ENCODE measurements around the gene OR11H7. TPM values are rescaled to one million over a fixed set of nuclear protein-coding genes. Genes with fewer than 3 reads are reported as not detected.
"Not testable (repeated sequence)": the region's sequence is repeated elsewhere in the genome, so short reads cannot be mapped to it uniquely, and the experiment has no call there.

OR11H7 gene
- total RNA-seq: not detected

DNA sequence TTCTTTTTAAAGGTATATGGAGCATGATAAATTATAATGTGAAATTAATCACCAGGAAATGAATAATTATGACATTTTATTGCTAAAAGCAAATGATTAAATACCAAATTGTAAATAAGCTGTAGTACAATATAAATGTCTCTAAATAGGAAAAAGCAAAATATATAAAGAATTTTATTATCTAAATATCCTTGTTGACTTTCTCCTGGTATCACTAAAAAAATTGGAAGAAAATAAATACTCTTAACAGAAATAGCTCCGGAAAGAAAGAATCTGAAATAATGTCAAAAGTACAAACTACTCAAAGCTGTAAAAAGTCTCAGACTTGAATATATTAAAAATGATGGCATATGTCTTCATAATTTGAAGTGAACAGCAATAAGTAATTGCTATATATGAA, at the start of gene OR11H7:
Gene OR11H7, plus strand, starts transcription at position 301 of the 400 bp plus-strand sequence.
- DNase-seq (ENCODE audit: low spot score): no peak

DNA sequence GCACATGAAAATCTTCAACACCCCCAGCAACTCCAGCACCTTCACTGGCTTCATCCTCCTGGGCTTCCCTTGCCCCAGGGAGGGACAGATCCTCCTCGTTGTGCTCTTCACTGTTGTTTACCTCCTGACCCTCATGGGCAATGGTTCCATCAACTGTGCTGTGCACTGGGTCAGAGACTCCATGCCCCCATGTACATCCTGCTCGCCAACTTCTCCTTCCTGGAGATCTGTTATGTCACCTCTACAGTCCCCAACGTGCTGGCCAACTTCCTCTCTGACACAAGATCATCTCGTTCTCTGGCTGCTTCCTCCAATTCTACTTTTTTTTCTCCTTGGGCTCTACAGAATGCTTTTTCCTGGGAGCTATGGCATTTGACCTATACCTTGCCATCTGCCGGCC, 49.6 kb upstream of the OR11H7 start:
- DNase-seq (ENCODE audit: low spot score): no peak

DNA sequence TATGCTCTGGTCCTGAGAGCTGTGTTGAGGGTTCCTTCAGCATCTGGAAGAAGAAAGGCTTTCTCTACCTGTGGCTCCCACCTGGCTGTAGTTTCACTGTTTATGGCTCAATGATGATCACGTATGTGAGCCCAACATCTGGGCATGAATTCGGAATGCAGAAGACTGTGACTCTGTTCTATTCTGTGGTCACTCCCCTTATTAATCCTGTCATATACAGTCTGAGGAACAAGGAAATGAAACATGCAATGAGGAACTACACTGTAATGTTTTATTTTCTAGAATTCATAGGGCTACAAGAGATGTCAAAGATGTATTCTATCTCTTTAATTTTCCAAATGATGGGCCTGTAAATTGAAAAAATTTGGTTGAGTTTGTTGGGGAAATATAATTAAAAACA, 48.9 kb upstream of the OR11H7 start:
- DNase-seq (ENCODE audit: low spot score): no peak

DNA sequence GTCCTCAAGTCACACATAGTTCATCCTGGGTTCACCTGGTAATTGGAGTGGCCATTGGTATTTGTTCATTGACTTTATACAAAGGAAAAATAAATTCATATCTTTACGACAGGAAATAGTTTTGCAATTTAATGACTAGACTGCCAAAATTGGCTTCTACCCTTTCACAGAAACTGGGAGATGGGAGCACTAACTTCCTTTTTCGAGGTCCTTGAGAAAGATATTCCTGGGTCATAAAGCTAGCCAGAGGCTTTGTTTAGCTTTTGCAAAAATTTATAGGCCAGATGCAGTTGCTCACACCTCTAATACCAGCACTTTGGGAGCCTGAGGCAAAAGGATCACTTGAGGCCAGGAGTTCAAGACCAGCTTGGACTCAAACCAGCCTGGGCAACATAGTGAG, 48.3 kb upstream of the OR11H7 start:
- no peak for DNase-seq (ENCODE audit: low spot score)

DNA sequence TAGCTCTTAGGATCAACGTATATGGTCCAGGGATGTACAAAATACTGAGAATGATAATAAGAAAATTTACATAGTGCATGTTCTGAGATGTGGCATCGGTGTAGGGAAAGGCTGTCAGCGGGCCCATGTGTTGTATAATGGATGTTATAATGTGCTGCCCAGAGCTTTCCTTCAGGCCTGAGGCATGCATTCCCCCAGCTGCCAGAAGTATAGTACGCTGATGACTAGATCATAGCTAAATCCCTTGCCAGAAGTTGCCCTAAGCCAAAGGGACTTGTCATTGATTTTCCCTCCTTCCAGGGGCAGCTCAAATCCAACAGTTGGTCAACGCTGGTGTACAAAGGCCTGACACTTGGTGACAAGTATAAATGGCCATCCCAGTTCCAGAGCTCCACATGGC, 44.6 kb upstream of the OR11H7 start:
- no peak for DNase-seq (ENCODE audit: low spot score)

DNA sequence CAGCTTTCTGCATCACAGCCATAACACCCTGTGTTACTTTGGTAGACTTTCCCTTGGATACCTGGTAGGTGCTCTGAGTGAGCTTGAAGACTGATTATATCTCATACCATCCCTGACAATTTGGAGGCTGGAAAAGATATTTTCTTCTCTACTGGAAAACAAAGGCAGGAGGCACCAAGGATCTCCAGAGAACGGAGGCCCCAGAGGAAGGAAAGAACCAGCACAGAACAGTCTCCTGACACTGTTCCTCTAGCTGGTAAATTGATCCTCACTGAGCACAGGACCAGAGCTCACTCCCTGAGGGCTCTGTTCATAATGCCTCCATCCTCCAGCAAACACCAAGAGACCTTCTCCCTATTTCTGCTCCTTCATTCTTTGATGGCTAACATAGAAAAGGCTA, 38.2 kb upstream of the OR11H7 start, which contains the start of gene OR11G2:
Gene OR11G2, plus strand, starts transcription at position 301 of the 400 bp plus-strand sequence. CDS start 6,542 bp downstream, outside the sequence.
- DNase-seq (ENCODE audit: low spot score): no peak

DNA sequence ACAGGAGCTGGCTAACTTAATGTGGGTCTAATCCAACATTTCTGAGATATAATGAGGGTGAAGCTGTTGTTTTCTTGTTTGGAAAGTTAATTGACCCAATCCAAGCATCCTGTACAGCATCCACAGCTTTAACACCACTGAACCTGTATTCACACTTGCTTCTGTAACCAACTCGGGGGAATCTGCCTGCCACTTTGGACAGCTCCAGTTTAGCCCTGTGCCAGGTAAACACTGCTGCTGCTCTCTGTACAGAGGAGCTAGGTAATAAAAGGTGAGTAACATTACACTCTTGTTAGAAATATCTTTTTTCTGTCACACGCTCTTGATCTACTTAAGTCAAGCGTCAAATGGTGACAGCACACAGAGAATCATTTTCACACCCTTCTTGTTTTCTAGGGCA, 37.4 kb upstream of the OR11H7 start:
- no peak for DNase-seq (ENCODE audit: low spot score)

DNA sequence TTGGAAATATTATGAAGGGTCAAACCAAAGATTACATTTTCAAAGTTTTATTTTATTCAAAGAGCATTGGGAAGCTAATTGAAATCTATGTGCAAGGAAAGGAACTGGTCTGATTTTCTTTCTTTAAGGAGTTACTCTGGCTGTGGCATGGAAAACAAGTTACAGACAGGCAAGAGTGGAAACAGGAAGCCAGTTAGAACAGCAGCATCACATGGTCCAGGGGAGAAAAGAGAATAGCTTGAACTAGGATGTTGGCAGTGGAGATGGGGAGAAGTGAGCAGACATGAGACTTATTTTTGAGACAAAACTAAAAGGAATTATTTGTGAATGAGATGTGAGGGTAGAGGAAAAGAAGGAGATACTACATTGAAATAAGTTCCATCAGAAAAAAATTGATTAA, 34.7 kb upstream of the OR11H7 start:
- no peak for DNase-seq (ENCODE audit: low spot score)

DNA sequence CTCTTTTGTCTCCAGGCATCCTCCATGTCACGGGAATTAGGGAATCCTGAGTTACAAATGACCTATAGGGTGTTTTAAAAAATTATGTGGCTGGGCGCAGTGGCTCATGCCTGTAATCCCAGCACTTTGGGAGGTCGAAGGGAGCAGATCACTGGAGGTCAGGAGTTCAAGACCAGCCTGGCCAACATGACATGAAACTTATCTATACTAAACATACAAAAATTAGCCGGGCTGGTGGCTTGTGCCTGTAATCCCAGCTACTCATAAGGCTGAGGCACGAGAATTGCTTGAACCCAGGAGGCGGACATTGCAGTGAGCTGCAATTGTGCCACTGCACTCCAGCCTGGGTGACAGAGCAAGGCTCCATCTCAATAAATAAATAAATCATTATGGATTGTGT, 33.6 kb upstream of the OR11H7 start:
- not testable (repeated sequence) for DNase-seq (ENCODE audit: low spot score)

DNA sequence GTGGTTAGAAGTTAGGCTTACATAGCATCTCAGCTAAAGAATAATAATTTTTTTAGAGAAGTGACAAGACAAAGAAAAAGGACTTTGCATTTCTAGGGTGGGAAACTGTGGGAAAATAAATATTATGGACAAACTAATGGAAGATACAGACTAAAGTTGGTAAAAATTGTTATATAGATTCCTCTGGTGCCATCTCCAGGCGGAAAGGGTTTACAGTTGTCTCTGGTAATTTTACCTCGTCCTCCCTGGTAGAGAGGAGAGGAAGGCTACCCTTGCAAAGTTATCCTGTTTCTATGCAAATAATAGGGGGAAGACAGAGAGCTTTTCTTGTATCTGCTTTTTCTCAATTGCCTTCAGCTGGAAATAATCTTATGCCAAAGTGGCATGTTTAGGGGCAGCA, 32.9 kb upstream of the OR11H7 start:
- no peak for DNase-seq (ENCODE audit: low spot score)

DNA sequence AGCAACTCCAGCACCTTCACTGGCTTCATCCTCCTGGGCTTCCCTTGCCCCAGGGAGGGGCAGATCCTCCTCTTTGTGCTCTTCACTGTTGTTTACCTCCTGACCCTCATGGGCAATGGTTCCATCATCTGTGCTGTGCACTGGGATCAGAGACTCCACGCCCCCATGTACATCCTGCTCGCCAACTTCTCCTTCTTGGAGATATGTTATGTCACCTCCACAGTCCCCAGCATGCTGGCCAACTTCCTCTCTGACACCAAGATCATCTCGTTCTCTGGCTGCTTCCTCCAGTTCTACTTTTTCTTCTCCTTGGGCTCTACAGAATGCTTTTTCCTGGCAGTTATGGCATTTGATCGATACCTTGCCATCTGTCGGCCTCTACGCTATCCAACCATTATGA, 31.3 kb upstream of the OR11H7 start:
- no peak for DNase-seq (ENCODE audit: low spot score)

DNA sequence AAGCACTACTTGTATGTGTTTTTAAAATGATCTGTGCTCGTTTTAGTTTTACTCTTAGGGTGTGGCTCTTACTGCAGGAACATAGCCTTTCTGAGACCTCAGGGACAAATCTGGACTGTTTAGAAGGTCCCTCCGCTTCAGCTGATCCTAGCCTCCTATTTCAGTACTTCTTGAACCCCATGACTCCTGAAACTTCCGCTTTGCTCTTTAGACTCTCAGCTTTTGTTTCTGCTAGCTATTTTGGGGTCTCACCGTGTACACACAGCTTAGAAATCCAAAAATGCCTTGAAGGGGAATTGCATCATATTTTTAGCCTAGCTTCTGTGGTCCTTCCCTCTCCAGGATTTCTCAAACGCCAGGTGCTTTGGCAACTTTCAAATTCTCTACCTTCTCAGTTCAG, 29.8 kb upstream of the OR11H7 start:
- DNase-seq (ENCODE audit: low spot score): no peak

DNA sequence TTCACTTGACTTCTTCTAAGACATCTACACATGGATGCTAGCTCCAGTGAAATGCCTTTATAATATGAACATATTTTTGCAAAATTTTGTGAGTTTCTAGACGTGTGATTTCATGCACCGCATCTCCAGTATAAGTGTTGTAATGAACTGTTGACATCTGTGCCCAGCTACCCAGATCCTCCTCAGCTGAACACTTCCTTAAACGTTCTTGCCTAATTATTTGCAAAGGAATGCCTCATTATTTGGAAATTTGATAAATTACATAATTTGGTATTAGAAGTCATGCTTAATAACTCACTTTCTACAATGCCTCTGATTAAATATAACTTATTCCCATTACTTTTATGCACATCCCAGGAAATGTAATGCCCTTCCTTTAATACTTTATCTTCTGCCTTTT, 24.1 kb upstream of the OR11H7 start:
- no peak for DNase-seq (ENCODE audit: low spot score)

DNA sequence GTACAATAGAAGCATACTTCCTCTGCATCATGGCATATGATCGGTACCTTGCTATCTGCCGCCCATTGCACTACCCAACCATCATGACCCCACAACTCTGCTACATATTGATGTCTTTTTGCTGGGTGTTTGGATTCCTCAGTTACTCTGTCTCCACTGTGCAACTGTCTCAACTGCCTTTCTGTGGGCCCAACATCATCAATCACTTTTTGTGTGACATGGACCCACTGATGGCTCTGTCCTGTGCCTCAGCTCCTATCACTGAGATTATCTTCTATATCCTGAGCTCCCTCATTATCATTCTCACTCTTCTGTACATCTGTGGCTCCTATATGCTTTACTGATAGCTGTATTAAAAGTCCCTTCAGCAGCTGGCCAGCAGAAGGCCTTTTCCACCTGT, 19.2 kb upstream of the OR11H7 start:
- no peak for DNase-seq (ENCODE audit: low spot score)

DNA sequence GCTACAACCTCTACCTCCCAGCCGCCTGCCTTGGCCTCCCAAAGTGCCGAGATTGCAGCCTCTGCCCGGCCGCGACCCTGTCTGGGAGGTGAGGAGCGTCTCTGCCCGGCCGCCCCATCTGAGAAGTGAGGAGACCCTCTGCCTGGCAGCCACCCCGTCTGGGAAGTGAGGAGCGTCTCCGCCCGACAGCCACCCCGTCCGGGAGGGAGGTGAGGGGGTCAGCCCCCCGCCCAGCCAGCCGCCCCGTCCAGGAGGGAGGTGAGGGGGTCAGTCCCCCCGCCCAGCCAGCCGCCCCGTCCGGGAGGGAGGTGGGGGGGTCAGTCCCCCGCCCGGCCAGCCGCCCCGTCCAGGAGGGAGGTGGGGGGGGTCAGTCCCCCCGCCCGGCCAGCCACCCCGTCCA, 16.4 kb upstream of the OR11H7 start:
- not testable (repeated sequence) for DNase-seq (ENCODE audit: low spot score)

DNA sequence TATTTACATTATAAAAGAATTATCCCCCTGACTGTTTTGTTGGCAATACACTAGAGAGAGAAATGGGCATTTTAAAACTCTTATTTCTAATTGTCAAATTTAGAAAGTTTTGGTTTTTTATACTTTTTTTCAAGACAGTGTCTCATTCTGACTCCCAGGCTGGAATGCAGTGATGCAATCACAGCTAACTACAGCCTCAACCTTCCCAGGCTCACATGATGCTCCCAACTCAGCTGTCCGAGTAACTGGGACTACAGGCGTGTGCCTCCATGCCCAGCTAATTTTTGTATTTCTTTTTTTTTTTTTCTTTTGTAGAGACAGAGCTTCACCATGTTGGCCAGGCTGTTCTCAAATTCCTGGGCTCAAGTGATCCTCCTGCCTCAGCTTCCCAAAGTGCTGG, 13.6 kb upstream of the OR11H7 start:
- no peak for DNase-seq (ENCODE audit: low spot score)

DNA sequence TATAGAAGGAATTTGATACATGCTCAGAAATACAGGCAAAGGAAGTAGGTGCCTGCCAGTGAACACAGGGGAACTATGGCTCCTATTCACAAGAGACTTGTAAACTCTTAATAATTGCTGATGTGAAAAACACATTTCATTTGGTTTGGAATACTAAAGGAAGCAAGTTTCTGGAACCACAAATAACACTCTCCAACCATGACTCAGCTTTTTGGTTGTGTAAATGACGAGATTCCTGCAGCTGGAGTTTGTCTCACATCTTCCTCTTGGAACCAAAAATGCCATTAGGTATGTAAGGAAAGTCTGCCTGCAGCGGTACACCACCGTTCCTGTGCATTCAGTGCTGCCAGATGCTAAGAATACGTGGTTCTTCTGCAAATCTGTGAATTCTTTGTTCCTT, 9.7 kb upstream of the OR11H7 start:
- no peak for DNase-seq (ENCODE audit: low spot score)

DNA sequence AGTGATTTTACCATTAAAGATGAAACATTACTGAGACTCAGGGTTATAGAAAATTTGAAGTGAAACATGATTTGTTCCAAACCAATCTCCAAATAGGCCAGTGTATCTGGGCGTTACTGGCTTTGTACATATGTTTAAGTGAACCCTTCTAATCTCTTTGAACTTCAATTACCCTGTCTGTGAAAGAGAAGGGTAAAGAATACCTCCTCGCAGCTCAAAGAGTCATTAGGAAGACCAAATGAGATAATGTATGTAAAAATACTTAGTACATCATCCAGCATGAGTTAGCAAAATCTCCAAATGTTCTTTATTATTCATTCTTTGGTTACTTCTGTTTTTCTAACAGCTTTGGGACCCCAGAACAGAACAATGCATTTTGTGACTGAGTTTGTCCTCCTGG, 5.4 kb upstream of the OR11H7 start, which contains the start of gene OR11H6:
Gene OR11H6, plus strand, starts transcription at position 301 of the 400 bp plus-strand sequence. Its CDS starts 0 bp downstream, at position 301.
- no peak for DNase-seq (ENCODE audit: low spot score)

DNA sequence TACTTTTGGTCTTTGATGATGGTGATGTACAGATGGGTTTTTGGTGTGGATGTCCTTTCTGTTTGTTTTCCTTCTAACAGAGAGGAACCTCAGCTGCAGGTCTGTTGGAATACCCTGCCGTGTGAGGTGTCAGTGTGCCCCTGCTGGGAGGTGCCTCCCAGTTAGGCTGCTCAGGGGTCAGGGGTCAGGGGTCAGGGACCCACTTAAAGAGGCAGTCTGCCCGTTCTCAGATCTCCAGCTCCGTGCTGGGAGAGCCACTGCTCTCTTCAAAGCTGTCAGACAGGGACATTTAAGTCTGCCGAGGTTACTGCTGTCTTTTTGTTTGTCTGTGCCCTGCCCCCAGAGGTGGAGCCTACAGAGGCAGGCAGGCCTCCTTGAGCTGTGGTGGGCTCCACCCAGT, 6.6 kb downstream of the OR11H7 start:
- DNase-seq (ENCODE audit: low spot score): not testable (repeated sequence)

DNA sequence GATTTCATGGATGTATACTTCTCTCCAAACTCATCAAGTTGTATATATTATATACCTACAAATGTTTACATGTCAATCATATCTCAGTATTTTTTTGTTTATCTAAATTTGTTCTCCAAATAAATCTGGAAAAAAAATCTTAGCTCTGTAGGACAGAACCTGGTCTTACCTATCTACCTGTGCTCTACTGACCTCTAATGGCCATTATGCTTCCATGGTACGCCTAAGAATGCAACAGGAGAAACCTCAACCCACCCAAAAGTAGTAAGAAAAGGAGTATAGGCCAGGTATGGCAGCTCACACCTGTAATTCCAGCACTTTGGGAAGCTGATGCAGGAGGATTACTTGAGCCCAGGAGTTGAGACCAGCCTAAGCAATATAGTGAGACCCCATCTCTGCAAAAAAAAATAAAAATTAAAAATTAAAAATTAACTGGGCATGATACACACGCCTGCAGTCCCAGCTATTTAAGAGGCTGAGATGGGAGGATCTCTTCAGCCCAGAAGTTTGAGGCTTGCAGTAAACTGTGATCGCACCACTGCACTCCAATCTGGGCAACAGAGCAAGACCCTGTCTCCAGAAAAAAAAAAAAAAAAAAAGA, 19.0 kb downstream of the OR11H7 start:
- no peak for DNase-seq (ENCODE audit: low spot score)

DNA sequence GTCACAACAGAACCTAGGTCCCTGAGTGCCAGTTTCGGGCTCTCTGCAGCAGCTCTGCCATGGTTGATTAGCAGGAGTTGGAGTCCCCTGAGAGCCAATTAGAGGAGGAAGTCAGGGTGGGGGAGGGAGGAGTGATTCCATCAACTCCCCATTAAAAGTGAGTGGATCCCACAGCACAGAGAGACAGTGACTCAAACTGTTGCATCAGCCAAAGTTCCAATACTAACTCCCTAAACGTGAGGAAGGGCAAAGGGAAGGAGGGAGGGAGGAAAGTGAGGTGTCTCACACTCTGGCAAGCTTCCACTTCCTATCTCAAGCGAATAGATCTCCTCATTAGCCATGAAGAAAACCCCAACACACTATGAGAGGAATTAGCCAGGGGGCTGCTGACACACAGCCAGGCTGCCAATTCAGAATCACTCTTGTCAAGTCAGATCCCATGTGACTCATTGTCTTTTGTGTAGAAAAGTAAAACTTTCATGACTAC, 33.9 kb downstream of the OR11H7 start:
- no peak for DNase-seq (ENCODE audit: low spot score)

DNA sequence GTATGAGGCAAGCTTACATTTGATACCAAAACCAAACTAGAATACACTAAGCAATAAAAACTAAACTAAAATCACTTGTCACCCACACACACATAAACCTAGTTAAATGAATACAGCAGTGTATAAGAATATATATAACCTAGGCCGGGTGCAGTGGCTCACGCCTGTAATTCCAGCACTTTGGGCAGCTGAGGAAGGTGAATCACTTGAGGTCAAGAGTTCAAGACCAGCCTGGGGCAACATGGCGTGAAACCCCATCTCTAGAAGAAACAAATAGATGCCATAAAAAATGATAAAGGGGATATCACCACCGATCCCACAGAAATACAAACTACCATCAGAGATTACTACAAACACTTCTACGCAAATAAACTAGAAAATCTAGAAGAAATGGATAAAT, 35.6 kb downstream of the OR11H7 start:
- DNase-seq (ENCODE audit: low spot score): not testable (repeated sequence)

DNA sequence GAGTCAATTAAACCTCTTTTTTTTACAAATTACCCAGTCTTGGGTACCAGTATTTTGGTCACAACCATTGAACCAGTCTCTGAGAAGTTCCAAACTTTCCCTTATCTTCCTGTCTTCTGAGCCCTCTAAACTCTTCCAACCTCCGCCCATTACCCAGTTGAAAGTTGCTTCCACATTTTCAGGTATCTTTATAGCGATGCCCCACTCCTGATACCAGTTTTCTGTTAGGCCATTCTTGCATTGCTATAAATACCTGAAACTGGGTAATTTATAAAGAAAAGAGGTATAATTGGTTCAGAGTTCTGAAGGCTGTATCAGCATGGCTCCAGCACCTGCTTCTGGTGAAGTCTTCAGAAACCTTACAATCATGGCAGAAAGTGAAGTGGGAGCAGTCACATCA, 45.3 kb downstream of the OR11H7 start:
- DNase-seq (ENCODE audit: low spot score): no peak

DNA sequence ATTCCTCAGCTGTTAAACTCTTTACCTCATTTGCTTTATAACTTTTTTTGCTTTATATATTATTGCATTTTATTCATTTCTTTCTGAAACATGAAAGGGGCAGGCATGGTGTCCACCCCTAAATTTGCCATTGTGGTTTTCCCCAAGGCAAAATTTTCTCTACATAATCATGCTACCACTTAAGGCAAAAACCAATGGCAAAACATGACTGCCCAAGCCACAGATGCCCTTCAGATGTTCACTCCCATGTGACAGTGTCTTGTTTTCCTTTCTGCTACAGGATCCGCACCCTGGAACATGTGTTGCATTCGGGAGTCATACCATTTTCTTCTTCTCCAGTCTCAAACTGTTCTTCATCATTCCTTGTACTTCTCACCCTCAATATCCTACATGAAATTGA, 48.6 kb downstream of the OR11H7 start:
- DNase-seq (ENCODE audit: low spot score): no peak

All from mucosa of gallbladder (tissue), 1 donor.